ENCODE measurements around the gene ATF1.

GRCh38 chr12:50785406-50786001 lies 21.6 kb downstream of the ATF1 start:
- TF ChIP-seq, protein P1, sequence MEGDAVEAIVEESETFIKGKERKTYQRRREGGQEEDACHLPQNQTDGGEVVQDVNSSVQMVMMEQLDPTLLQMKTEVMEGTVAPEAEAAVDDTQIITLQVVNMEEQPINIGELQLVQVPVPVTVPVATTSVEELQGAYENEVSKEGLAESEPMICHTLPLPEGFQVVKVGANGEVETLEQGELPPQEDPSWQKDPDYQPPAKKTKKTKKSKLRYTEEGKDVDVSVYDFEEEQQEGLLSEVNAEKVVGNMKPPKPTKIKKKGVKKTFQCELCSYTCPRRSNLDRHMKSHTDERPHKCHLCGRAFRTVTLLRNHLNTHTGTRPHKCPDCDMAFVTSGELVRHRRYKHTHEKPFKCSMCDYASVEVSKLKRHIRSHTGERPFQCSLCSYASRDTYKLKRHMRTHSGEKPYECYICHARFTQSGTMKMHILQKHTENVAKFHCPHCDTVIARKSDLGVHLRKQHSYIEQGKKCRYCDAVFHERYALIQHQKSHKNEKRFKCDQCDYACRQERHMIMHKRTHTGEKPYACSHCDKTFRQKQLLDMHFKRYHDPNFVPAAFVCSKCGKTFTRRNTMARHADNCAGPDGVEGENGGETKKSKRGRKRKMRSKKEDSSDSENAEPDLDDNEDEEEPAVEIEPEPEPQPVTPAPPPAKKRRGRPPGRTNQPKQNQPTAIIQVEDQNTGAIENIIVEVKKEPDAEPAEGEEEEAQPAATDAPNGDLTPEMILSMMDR (IDR thresholded peaks at IDR 0.05) = no peak
- TF ChIP-seq POLR2A (IDR thresholded peaks at IDR 0.05) = no peak

Data from adrenal gland (tissue), 5 donors.